Hepatocyte (in vitro differentiated cells): ENCODE results near the gene PGA4.
"Not testable (repeated sequence)": the region's sequence is repeated elsewhere in the genome, so short reads cannot be mapped to it uniquely, and the experiment has no call there.

Experiments
- CTCF ChIP-seq: fragments of 200-600 bp; sonication (generic); IDR thresholded peaks from 2 replicates; pipeline ENCODE4 v1.5.1; 2016; ENCODE audit warnings: antibody characterized with exemption, mild to moderate bottlenecking; ENCODE audit not compliant: poor library complexity
- EZH2 ChIP-seq: fragments of 200-600 bp; sonication (generic); IDR thresholded peaks from 2 replicates; pipeline ENCODE4 v1.6.1; 2016; ENCODE audit warnings: antibody characterized with exemption, mild to moderate bottlenecking, borderline replicate concordance
- EZH2phosphoT487 ChIP-seq: fragments of 200-600 bp; sonication (generic); IDR thresholded peaks from one replicate; pipeline ENCODE4 v1.6.1; 2018; ENCODE audit warnings: antibody characterized with exemption, mild to moderate bottlenecking, low read depth, moderate library complexity; ENCODE audit not compliant: unreplicated experiment, severe bottlenecking

- not testable (repeated sequence) for TF ChIP-seq CTCF, EZH2, EZH2phosphoT487
These were observed 25.9 kb downstream of the PGA4 start for GRCh38 chr11:61248071-61248470.
